NOMO-1 treated with dmso at 0.1 percent for 144 hours (cell line): ENCODE results near the gene NDUFV2.

Experiments used
- DNase-seq: peaks from one replicate; lab custom pipeline; 2025; ENCODE audit not compliant: unreplicated experiment; lab: John Stamatoyannopoulos, UW

Gene NDUFV2

GRCh38 chr18:9102508-9103375, at the start of gene NDUFV2:
TSS of gene NDUFV2 (plus strand) at chr18:9102699. CDS start at chr18:9102744, 45 bp downstream.
- DNase-seq: peak; percentile 96

- DNase-seq: no peak
Measured at GRCh38 chr18:9053814-9054213, 48.7 kb upstream of the NDUFV2 start.

GRCh38 chr18:9055185-9055584, 47.3 kb upstream of the NDUFV2 start:
- DNase-seq: peak; percentile 30

GRCh38 chr18:9055626-9056025, 46.9 kb upstream of the NDUFV2 start:
- no peak for DNase-seq

GRCh38 chr18:9057646-9058045, 44.9 kb upstream of the NDUFV2 start:
- DNase-seq: no peak

- DNase-seq: no peak
Measured at GRCh38 chr18:9058406-9058805, 44.1 kb upstream of the NDUFV2 start.

- DNase-seq: no peak
Measured at GRCh38 chr18:9062418-9062751, 40.1 kb upstream of the NDUFV2 start.

- no peak for DNase-seq
Measured at GRCh38 chr18:9065864-9066263, 36.6 kb upstream of the NDUFV2 start.

- no peak for DNase-seq
Measured at GRCh38 chr18:9066358-9066757, 36.1 kb upstream of the NDUFV2 start.

- DNase-seq: no peak
Measured at GRCh38 chr18:9066817-9067306, 35.6 kb upstream of the NDUFV2 start.

- DNase-seq: no peak
Measured at GRCh38 chr18:9067823-9068222, 34.7 kb upstream of the NDUFV2 start.

GRCh38 chr18:9068346-9068745, 34.2 kb upstream of the NDUFV2 start:
- DNase-seq: no peak

GRCh38 chr18:9069601-9070000, 32.9 kb upstream of the NDUFV2 start:
- DNase-seq: no peak

GRCh38 chr18:9070212-9070611, 32.3 kb upstream of the NDUFV2 start:
- DNase-seq: no peak

- DNase-seq: no peak
Measured at GRCh38 chr18:9079818-9080528, 22.5 kb upstream of the NDUFV2 start.

- DNase-seq: no peak
Measured at GRCh38 chr18:9081940-9082339, 20.6 kb upstream of the NDUFV2 start.

GRCh38 chr18:9082711-9083510, 19.6 kb upstream of the NDUFV2 start:
- no peak for DNase-seq

- DNase-seq: no peak
Measured at GRCh38 chr18:9086015-9086414, 16.5 kb upstream of the NDUFV2 start.

- DNase-seq: no peak
Measured at GRCh38 chr18:9086624-9087023, 15.9 kb upstream of the NDUFV2 start.

- DNase-seq: no peak
Measured at GRCh38 chr18:9087144-9087543, 15.4 kb upstream of the NDUFV2 start.

GRCh38 chr18:9088252-9088651, 14.2 kb upstream of the NDUFV2 start:
- no peak for DNase-seq
